Mammary epithelial cell (primary cell): ENCODE results near the gene NRG2.

Experiments used
- CTCF ChIP-seq, 2 donors: IDR thresholded peaks in 1 of 2; conservative IDR thresholded peaks in 1 of 2; 2 replicates each; pipeline ENCODE4 v1.5.1; 2011 to 2012; ENCODE audit warnings: inconsistent platforms in 2 of 2, low read length in 2 of 2, mild to moderate bottlenecking in 2 of 2, control low read depth in 1 of 2, low read depth in 1 of 2; ENCODE audit not compliant: insufficient read depth in 1 of 2; ENCODE audit errors: extremely low read depth in 1 of 2
- EZH2 ChIP-seq: IDR thresholded peaks from 2 replicates; pipeline ENCODE4 v1.6.1; 2012; ENCODE audit warnings: low read length, inconsistent platforms, borderline replicate concordance

- TF ChIP-seq CTCF (conservative IDR thresholded peaks at IDR 0.05 in 1 of 2, IDR thresholded peaks at IDR 0.05 in 1 of 2; ENCODE audit: extremely low read depth in 1 of 2, insufficient read depth in 1 of 2, low read depth in 1 of 2, low read length in 2 of 2) = no peak
- TF ChIP-seq EZH2 = no peak
These were observed 196.0 kb downstream of the NRG2 start for GRCh38 chr5:139847091-139847490.
